ENCODE data around the gene PEAK1.

The PEAK1 gene

DNA sequence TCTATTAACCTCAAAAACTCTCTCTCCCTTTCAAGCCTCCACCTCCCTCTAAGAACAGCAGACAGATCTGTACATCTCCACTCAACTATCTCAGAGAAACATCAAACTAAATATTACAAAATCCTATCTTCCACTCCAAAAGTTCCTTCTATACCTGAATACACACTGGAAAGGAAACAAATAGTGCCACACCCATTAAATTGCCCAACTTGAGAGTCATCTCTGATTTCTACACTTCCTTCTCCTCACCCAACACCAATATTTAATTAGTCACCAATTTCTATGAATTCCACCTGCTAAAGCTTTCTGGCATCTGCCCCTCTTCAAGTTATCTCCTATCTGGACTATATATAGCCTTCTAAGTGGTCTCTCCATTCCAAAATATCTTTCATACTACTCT is 65.8 kb downstream of the PEAK1 start:
- no peak for DNase-seq

DNA sequence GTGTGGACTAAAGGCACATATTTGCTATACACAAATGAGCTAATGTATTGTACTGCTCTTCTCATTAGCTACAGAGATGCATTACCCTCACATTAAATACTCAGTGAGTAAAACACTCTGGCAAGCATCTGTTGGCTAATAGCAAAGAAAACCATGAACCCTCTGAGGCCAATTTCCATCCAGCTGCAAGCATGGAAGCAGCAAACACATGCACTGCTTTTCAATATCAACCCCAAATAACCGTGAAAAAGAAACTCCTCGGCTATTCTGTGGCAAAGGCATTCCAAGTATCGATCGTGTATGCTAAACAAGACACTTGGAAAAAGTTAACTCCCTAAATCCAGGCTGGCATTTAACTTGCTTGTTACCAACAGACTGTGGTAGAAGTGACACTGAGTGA is 67.0 kb downstream of the PEAK1 start:
- no peak for DNase-seq

DNA sequence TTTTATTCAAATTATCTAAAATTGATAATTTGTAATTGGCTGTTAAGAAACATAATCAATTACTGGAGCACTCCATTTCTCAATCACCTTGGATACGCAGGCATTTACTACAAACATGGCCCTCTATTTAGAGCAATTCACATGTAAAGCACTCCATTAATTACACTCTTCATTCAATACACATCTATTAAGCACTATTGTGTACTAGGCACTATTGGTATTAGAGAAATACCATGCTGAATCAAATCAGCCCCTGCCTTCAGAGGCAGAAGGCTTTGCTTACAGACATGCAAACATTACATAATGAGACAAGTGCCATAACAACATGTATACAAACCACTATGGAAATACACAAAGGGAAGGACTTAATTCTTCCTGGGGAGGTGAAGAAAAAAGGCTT is 69.1 kb downstream of the PEAK1 start:
- no peak for DNase-seq

DNA sequence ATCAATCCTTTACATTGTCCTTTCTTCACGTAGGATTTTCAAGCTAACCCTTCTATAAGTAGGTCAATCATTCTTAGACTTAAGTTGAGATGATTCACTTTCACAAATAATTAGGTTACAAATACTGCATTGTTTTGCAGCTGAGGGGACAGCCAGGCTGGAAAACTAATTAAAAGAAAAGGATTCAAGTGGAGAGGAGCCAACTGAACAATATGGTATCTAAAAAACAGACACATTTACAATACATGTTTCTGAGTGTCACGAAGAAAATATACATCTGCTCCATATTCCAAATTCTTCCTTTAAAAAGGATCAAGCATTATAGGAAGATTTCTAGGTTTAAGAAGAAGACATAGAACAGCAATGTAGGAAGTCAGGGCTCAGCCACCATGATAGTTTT is 70.2 kb downstream of the PEAK1 start:
- DNase-seq: no peak

DNA sequence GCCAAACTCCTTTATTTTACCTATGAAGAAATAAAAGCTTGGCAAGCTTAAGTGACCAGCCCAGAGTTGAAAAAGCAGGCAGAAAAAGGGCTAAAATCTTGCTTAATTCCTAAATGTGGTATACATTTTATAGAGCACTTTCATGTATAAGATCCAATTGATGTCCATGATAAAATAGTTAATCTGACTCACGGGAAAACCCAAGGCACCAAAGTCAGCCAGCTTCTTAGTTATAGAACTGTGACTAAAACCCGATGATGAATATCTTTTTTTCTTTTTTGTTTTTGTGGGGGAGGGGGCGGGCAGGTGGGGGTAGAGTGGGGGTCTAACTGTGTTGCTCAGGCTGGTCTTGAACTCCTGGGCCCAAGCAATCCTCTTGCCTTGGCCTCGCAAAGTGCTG is 71.4 kb downstream of the PEAK1 start:
- DNase-seq: no peak

DNA sequence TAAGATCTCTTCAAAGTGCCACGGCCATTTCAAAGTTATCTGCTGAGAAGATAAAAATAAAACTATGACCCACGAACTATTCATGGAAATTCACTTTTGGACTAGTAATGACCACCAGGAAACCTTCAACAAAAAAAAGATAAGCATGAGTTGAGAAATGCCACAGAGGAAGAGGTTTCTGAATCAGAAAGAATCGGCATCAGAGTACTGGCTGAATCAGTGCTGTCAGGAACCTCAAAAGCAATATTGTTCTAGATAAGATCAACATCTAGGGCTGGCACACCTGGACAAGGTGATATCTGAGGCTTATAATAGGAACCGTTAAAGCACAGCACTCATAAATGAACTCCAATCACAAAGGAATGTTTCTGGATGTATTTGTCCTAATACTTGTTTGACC is 72.7 kb downstream of the PEAK1 start:
- DNase-seq: no peak

DNA sequence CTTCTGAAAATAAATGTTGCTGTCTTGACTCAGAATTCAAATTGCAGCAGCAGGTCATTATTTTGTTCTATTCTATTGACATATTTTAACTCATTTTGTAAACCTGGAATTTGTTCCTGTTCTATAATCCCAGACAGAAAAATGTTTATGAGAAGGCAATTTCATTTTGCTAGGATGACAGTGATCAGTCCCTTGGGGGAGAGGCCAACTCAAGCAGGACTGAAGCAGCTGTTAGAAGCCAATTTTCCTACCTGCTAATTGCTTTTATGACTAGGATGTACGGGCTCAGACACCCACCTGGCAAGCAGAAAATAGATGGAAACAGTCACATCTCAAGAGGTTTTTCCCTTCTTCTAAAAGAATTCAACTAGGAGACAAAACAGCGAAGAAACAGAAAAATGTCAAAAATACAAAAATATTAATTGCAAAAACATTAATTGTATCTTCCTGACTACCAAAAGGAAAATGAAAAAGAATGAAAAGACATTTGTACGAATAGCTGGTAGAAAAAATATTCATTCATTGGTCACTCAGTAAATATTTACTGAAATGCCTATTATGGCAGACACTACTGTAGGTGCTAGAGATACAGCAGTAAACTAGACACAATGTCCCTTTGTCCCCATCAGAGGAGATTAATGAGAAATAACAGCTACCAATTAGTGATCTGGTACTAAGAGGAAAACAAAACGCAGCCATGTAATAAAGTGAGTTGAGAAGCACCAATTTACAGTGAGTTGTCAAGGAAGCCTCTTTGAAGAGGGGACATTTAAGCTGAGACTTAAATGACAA is 73.5 kb downstream of the PEAK1 start:
- no peak for DNase-seq

DNA sequence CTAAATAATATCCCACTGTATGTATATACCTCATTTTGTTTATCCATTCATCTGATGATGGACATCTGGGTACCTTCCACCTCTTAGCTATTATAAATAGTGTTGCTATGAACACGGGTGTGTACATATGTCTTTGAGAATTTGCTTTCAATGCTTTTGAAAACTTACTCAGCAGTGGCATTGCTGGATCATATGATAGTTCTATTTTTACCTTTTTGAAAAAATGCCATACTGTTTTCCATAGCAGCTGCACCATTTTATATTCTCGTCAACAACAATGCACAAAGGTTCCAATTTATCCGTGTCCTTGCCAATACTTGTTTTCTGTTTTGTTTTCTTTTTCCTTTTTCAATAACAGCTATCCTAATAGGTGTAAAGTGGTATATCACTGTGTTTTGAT is 77.1 kb downstream of the PEAK1 start:
- DNase-seq: no peak

DNA sequence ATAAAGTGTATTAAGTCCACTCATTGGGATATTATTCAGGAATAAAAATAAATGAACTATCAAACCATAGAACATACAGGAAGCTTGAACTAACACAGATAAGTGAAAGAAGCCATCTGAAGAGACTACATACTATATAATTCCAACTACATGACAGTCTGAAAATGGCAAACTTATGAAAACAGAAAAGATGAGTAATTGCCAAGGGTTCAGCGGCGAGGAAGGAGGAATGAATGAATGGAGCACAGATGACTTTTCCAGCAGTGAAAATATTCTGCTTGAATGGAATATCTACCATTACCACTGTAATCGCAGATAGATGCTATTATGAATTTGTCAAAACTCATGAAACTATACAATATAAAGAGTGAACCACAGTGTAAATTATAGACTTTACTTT is 79.7 kb downstream of the PEAK1 start:
- DNase-seq: no peak

DNA sequence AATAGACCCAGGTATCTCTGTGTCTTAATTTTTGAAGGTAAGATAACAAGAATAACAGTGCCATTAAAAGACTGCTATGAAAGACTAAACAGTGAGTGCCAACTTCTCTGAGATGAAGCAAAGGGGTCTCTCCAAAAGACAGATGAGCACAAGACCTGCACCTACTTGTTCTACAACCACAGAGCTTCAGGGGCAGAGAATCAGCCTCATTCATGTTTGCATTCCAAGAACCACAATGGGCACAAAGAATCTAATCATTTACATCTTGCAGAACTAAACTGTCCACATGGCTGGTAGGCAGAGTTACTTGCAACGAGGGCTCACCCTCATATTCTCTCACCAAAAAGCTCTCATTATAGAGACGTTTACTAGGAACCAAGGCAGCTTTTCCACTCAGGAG is 83.9 kb downstream of the PEAK1 start:
- no peak for DNase-seq

DNA sequence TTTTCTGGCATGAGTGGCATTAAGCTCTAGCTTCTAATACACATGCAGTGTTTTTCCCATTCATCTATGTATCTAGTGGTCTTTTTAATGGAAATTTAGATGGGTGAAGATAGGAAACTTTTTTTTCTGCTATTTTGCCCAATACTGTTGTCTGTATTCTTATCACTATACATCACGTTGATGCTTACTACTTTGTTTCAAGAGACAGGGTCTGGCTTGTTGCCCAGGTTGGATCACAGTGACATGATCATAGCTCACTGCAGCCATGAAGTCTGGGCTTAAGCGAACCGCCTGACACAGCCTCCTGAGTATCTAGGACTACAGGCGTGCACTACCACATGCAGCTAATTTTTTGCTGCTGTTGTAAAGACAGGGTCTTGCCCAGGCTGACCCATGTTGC is 84.6 kb downstream of the PEAK1 start:
- DNase-seq: no peak

DNA sequence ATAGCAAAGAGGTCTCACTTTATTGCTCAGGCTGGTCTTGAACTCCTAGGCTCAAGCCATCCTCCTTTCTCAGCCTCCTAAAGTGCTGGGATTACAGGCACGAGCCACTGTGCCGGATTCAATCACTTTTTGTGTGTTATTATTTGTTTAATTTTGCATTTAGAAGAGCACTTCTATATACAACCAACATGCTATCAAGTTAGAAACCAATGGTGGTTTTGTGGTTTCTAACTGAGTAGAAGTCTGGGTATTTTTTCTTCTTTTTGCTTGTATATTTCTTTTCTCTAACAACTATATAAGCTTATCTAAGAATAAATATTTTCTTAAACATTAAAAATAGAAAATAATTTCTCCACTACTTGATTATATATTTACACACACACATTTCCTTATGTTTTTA is 86.7 kb downstream of the PEAK1 start:
- no peak for DNase-seq

DNA sequence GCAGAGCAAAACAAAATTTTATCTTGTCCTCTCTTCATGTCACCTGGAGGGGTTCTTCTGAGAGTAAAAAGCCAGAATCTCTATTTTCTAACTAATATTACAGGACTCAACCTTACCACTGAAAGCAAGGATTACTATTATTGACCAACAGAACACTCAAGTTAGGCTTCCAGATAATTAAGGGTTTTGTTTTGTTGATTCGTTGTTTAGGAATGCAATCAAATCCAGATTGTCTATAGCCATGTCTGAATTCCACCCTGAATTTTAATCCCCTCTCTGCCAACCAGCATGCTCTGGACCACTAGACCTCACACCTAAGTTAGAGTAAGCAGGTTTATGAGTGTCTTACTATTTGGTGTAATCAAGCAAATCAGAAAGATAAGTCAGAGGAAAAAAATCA is 90.7 kb downstream of the PEAK1 start:
- no peak for DNase-seq

DNA sequence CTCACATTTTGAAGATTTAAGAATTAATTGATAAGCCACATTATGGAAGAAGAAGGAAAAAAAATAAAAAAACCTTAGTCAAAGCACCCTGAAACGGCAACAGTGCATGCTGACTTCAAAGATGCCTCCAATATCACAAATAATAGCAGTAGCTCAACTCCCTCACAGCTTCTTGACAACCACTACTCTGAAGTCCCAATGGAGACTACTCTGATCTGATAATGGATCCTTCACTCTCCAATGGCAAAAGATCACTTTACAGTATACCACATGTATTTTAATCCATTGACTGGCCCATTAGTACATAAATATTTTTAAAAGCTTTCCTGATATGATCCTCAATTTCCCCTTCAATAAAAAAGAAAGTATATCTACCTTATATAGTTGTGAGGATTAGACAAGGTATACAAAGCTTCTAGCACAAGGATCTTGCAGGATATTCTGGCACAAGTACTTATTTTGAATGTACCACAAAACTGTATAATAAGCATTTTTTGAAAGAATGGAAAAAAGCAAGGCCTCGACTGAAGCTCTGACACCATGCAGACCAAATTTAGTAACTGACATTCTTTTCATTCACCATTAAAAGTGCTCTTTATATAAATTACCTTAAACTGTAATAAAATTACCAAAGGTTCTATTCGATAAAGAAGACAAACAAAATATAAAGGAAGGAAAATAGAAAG is 91.9 kb downstream of the PEAK1 start:
- no peak for DNase-seq

DNA sequence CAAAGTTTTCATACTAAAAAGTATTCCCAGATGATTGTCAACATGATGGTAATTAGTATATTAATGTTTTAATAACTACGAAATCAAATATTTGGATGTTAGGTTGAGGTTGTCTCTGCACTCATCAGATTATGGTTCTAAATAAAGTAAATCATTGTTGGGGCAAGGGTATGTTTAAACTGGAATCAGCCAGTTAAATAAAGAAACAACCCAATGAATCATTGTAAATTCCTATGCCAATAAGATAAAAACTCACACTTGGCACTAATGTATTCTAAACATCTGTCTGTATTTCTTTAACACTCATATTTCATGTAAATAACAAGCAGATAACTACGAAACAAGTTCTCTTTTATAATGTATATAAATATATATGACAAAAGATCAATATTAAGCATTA is 92.7 kb downstream of the PEAK1 start:
- DNase-seq: no peak

DNA sequence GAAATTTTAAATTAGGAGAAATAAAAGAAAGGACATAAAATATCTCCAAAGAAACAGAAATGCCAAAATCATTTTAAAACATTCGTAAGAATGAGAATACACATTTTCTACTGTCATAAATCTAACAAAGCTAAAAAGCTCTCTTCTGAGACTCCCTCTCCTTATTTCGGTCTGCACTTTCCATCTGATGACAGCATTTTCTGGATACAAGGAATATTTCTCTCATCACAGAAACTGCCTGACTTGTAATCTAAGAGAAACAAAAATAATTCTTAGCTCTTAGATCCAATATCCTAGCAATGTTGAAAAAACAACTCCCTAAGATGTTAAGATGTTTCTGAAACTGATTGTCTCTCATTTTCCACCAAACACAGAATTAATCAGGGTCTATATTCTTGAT is 93.5 kb downstream of the PEAK1 start:
- no peak for DNase-seq

DNA sequence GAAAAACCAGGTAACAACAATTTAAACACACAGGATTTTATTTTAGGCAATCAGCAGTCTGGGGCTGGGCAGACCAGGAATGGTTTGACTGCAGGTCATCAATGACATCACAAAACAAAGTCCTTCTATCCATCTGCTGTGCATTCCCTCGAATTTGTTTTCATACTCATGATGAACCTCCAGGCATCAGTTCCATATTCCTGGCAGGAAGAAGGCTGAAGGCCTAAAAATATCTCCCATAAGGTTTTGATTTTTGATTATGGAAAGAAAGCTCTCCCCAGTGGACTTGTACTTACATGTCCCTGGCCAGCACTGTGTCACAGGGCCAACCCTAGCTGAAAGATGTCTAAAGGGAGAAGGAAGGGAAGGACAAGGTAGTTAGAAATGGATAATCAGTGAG is 107.4 kb downstream of the PEAK1 start:
- no peak for DNase-seq

DNA sequence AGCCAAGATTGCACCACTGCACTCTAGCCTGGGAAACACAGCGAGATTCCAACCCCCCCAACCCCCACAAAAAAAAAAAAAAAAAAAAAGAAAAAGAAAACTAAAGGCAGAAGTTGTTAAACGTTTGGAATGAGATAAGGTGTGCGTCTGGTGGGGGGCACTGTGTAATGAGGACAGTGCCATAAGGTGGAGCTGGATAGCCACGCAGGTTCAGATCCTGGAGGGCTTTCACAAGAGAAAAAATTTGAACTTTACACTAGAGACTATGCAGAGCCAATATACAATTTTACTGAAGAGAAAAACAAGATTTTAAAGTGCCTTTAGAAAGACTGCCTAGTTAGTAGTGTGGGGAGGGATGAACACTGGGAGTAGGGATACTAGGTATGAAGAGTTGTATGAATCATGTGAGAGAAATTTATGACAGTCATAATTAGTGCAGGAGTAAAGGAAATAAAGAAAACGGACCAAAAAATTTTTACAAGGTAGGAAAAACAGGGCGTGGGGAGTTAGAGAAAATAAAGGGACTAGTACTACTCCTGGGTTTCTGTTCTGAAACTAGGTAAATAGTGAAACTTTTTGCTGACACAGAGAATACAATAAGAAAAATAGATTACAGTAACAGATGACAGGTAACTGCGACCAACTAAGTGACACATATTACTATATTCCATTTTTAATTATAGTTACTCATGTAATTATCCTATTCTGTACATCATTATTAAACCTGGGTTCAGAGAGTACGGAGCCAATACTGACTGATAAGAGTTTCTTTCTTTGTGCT is 108.1 kb downstream of the PEAK1 start:
- no peak for DNase-seq

DNA sequence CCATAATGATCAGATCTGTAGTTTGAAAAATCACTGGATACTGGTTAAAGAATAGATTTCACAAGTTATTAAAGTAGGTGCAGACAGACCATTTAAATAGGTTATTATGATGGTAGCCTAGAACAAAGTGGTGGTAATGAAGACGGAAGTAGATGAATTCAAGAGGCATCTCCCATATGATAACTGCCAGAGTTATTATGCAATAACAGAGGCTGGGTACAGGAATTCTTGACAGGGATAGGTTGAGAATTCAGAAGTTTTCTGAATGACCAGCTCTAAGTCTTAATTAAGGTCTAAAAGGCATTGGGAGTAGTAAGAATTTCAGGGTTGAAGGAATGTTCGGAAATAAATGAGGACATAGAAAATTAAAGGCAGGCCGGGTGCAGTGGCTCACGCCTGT is 108.9 kb downstream of the PEAK1 start:
- DNase-seq: no peak

DNA sequence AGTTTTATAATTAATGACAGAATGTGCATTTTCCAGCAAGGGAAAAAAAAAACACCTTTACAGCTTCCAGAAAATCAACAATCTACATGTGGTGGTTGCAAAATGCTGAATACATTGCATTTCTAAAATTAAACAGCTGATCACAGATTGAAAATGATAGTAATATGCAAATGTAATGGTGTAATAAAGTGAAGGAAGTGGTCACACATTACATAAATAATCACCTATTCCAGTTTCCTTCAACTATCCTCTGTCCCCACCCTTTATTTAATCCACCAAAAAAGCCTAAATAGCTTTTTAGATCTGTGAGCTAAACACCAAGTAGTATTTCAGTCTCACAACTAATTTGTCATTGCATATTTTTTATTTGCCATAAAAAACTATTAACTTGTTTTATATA is 110.5 kb downstream of the PEAK1 start:
- no peak for DNase-seq

DNA sequence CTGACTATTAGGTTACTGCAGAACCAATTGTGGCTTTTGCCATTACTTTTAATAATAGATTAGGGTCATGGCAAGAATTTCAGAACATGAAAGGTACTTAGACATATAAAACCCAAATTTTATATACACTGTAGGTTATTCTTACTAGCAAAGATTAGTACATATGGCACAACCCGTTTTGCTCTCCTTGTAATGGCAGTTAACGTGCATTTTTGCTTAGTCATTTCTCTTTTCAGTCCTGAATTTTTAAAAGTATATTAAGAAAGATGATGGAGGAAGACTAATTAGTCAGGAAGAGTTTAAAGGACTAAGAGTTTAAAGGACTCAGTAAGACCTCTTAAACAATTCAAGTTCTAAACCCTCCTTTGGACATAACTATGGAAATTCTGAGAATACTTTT is 114.0 kb downstream of the PEAK1 start:
- DNase-seq: no peak

DNA sequence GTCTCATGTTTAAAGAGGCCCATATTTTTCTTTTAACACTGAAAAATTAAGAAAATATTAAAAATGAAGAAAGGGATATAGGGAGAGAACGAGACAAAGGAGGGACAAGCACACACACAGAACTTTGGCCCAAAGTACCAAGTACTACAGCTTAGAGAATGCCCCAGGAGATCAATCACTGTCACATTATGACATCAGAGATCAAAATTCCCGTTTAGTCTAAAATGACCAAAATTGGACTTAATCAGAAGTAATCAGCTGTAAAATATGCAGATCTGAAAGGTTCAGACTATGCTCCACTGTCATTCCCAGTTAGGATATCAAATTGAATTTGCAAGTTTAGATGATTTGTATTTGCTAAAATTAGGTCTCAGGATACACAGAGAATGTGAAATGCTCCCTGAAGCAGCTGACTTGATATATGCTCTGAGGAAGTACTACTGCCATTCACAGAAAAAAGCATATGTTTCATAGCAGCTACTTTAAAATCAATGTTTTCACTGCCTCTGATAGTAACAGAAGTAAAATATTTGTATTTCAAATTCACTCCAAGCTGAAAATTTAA is 123.0 kb downstream of the PEAK1 start:
- no peak for DNase-seq

DNA sequence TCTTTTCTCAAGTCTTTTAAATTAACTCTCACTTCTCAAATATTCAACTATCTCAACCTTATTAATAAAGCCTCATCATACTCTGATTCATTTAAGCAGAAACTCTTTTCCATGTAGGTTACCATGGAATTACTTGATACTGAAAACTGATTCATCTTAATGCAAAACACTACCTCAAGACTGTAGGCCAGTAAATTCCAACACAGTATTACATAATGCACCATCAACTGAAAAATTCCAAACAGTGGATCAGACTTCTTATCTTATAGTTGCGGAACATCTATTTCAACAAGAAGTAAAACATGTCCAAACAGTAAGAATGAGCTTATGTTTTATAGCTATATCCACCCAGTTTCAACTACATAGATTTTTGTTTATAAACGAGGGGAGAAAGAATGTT is 124.5 kb downstream of the PEAK1 start:
- DNase-seq: no peak

Measured in activated CD4-positive, alpha-beta T cell treated with anti-CD3 and anti-CD28 coated beads for 1 hour (primary cell).